ENCODE data around the gene CAPN13.

Gene CAPN13

GRCh38 chr2:30761226-30761625, 46.0 kb downstream of the CAPN13 start:
- DNase-seq, result no peak

GRCh38 chr2:30759481-30759880, 47.8 kb downstream of the CAPN13 start:
- DNase-seq, result no peak

GRCh38 chr2:30758191-30758651, 49.0 kb downstream of the CAPN13 start:
- no peak for DNase-seq

GRCh38 chr2:30757749-30758148, 49.5 kb downstream of the CAPN13 start:
- DNase-seq, result no peak

- no peak for DNase-seq
Observed at GRCh38 chr2:30756971-30757370, 50.3 kb downstream of the CAPN13 start.

GRCh38 chr2:30756051-30756719, 51.1 kb downstream of the CAPN13 start:
- no peak for DNase-seq

GRCh38 chr2:30753630-30754029, 53.6 kb downstream of the CAPN13 start:
- no peak for DNase-seq

GRCh38 chr2:30752811-30753210, 54.4 kb downstream of the CAPN13 start:
- no peak for DNase-seq

- no peak for DNase-seq
Observed at GRCh38 chr2:30747206-30747605, 60.0 kb downstream of the CAPN13 start.

- DNase-seq, result no peak
Observed at GRCh38 chr2:30744823-30745222, 62.4 kb downstream of the CAPN13 start.

GRCh38 chr2:30741576-30741975, 65.7 kb downstream of the CAPN13 start:
- DNase-seq, result no peak

GRCh38 chr2:30738141-30738911, 68.9 kb downstream of the CAPN13 start:
- no peak for DNase-seq

- DNase-seq, result no peak
Observed at GRCh38 chr2:30737326-30737610, 70.0 kb downstream of the CAPN13 start.

- DNase-seq, result no peak
Observed at GRCh38 chr2:30736461-30737325, 70.6 kb downstream of the CAPN13 start.

- DNase-seq, result no peak
Observed at GRCh38 chr2:30733876-30734520, 73.2 kb downstream of the CAPN13 start.

- DNase-seq, result no peak
Observed at GRCh38 chr2:30732876-30733275, 74.4 kb downstream of the CAPN13 start.

GRCh38 chr2:30732376-30732775, 74.9 kb downstream of the CAPN13 start:
- no peak for DNase-seq

- no peak for DNase-seq
Observed at GRCh38 chr2:30731706-30732105, 75.5 kb downstream of the CAPN13 start.

- no peak for DNase-seq
Observed at GRCh38 chr2:30730736-30731647, 76.3 kb downstream of the CAPN13 start.

- no peak for DNase-seq
Observed at GRCh38 chr2:30729031-30729430, 78.2 kb downstream of the CAPN13 start.

GRCh38 chr2:30722936-30723725, 84.1 kb downstream of the CAPN13 start:
- DNase-seq, result no peak
